Measurements from ENCODE around the gene CPNE4.

Gene CPNE4

DNA sequence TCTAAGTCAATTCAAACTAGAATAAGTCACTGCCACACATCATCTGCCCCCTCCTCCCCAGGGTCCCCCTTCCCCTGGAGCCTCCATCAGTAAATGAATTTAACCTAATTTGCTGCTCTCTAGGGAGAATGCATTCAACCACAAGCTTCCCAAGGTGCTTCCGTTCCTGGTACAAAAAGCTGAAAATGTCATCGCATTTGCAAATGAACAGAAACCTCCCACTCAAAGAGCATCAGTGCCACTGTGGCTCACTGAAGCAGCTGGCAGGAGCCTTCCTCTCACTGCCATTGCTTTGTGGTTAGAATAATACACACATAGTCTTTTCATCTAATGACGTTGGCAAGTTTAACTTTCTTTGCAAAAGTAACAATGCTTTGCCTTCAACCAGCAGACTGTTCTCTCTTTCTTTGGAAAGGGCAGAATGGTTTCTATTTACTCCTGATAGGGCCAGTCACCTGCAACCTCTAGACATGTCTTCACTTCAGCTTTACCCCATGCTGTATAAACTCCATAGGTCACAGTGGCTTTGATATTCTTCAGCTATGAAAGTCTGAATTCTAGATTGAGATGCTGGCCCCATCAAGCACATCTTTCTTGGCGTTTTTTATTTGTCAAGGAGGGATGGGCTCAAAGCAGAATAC, 238.1 kb downstream of the CPNE4 start:
- Histone ChIP-seq H3K4me1 (ENCODE audit: control insufficient read depth, insufficient read depth, low read length) (peaks cover under 1% of the 10 kb centered on the region), H3K4me3 (ENCODE audit: low read length) (no peak overlapping the region), H3K9ac (ENCODE audit: low read depth, low read length) (no peak overlapping the region), H3K27me3 (ENCODE audit: control insufficient read depth, insufficient read depth, low read length) (no peaks in the 10 kb centered on the region), H3K36me3 (ENCODE audit: insufficient read depth, low read length) (no peaks in the 10 kb centered on the region), H3K9me3 (replicated peaks; ENCODE audit: low read length) (no peaks in the 10 kb centered on the region), H3K4me2 (ENCODE audit: low read length) (no peak overlapping the region)

DNA sequence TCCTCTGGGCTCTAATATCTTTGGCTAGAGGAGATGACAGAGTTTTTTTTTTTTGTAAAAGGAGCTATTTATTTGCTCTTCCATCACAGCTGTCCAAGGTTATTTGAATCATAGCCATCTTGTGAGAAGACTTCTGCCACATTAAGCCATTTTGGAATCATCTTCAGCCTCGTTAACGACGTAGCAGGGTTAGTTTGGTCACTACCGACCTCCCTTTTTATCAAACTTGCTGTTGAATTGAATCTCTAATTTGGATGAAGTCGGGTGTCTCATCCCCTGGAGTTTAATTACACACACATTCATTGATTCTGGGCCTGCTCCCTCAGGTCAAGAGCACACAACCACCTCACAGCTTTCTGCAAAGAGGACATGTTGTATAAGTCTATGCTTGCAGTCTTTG, 238.7 kb downstream of the CPNE4 start:
- H3K9me3 ChIP-seq (replicated peaks; ENCODE audit: low read length) = no peaks in the 10 kb centered on the region
- H3K27me3 ChIP-seq (ENCODE audit: control insufficient read depth, insufficient read depth, low read length) = no peaks in the 10 kb centered on the region
- no peak overlapping the region for H3K9ac ChIP-seq (ENCODE audit: low read depth, low read length)
- peaks cover 6% of the 10 kb centered on the region for H3K4me1 ChIP-seq (ENCODE audit: control insufficient read depth, insufficient read depth, low read length)
- no peak overlapping the region for H3K4me3 ChIP-seq (ENCODE audit: low read length)
- H3K36me3 ChIP-seq (ENCODE audit: insufficient read depth, low read length) = no peaks in the 10 kb centered on the region
- no peak overlapping the region for H3K4me2 ChIP-seq (ENCODE audit: low read length)

DNA sequence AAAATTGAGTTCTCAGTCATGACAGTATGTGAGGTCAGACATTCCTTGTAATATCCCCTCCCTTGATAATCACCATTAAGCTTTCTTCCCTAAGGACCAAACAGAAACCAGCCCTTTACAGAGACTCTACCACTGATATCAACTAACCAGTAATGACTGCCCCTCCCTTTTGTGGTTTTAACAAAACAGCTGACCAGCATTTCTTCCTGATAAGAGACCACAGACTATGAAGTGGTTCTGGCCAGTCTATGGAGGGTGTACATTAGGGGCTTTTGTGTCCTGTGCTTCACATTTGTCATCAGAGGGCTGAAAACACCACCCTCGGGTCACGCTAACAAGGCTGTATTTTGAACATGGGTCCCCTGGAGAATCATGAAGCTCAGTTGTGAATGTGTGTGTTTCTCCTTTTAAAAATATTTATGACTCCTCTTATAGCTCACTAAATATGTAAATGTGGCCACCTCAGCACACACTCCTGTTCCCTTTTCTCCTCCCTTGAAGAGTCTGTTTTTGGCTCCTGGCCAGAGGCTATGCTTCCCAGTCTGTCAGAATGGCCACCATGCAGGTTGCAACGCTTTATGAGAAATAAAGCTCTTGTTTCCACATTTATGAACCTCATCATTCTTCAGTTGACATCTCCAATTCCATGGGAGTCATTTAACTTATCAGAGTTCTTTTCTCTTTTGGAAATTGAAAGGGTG, 239.3 kb downstream of the CPNE4 start:
- Histone ChIP-seq H3K9me3 (replicated peaks; ENCODE audit: low read length) (no peaks in the 10 kb centered on the region), H3K4me3 (ENCODE audit: low read length) (no peak overlapping the region), H3K4me2 (ENCODE audit: low read length) (no peak overlapping the region), H3K9ac (ENCODE audit: low read depth, low read length) (no peak overlapping the region), H3K27me3 (ENCODE audit: control insufficient read depth, insufficient read depth, low read length) (no peaks in the 10 kb centered on the region), H3K4me1 (ENCODE audit: control insufficient read depth, insufficient read depth, low read length) (peaks cover 6% of the 10 kb centered on the region), H3K36me3 (ENCODE audit: insufficient read depth, low read length) (no peaks in the 10 kb centered on the region)

DNA sequence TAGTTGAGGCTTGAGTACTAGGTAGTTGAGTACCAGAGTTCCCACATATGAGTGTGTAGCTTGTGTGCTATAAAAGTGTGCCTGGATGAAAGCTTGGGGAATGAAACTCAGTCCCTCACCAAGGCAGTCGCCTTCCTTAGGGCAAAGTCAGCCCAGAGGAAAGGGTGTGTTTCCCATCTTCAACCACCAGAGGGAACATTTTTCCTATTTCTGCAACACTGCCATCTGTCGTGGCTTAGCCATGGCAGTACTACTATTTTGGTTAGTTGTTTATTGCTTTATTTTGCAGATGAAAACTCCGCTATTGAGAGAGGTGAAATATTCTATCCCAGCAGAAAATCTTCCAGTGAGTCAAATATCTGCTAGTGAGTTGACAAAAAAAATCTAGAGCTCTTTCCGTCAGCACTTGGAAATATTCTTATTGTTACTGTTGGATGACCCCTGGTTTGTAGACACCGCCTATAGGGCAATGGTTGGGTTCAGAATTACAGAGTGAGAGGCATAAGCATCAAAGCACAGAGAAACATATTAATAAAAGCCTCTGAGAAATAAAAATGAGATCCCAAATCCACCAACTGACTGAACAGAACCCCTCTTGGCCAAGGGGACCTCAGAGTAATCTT, 239.9 kb downstream of the CPNE4 start:
- Histone ChIP-seq H3K36me3 (ENCODE audit: insufficient read depth, low read length) (no peaks in the 10 kb centered on the region), H3K27me3 (ENCODE audit: control insufficient read depth, insufficient read depth, low read length) (no peaks in the 10 kb centered on the region), H3K9ac (ENCODE audit: low read depth, low read length) (no peak overlapping the region), H3K4me1 (ENCODE audit: control insufficient read depth, insufficient read depth, low read length) (peaks cover 6% of the 10 kb centered on the region), H3K9me3 (replicated peaks; ENCODE audit: low read length) (no peaks in the 10 kb centered on the region), H3K4me2 (ENCODE audit: low read length) (no peak overlapping the region), H3K4me3 (ENCODE audit: low read length) (no peak overlapping the region)

DNA sequence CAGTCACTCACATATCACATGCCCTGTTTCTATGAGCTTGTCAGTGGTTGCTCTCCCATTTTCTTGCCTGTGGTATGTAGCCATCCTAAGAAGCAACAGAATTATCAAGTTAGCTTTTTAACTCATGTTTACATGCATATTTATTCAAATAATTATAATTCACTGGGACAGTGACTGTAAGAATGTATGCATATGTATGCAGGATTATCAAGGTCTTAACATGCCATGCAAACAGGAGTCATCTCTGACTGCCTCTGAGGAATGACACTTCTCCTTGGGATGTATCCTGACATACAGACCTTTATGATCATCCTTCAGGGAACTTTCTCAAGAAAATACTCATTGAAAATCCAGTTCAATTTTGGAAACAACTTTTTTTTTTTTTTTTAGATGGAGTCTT, 240.9 kb downstream of the CPNE4 start:
- Histone ChIP-seq H3K9ac (ENCODE audit: low read depth, low read length) (no peak overlapping the region), H3K36me3 (ENCODE audit: insufficient read depth, low read length) (no peaks in the 10 kb centered on the region), H3K4me3 (ENCODE audit: low read length) (no peak overlapping the region), H3K4me1 (ENCODE audit: control insufficient read depth, insufficient read depth, low read length) (peaks cover 6% of the 10 kb centered on the region), H3K9me3 (replicated peaks; ENCODE audit: low read length) (no peaks in the 10 kb centered on the region), H3K27me3 (ENCODE audit: control insufficient read depth, insufficient read depth, low read length) (no peaks in the 10 kb centered on the region), H3K4me2 (ENCODE audit: low read length) (no peak overlapping the region)

DNA sequence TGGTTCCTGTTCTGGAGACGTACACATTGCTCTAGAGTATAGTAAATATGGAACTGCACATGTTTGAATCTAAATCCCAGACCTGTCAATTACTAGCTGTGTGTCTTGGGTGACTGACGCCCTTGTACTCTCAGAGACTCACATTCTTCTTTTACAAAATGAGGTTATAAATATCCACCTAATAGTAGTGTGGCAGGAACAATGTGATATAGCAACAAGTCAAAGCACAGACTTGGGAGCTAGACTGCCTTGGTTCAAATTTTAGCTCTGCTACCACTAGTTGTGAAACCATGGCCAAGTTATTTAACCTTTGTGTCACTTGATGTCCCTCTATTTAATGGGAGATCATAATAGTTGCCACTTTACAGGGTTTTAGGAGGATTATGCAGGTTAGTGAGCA, 245.6 kb downstream of the CPNE4 start:
- Histone ChIP-seq H3K9ac (ENCODE audit: low read depth, low read length) (no peak overlapping the region), H3K4me1 (ENCODE audit: control insufficient read depth, insufficient read depth, low read length) (peaks cover 6% of the 10 kb centered on the region), H3K9me3 (replicated peaks; ENCODE audit: low read length) (no peaks in the 10 kb centered on the region), H3K27me3 (ENCODE audit: control insufficient read depth, insufficient read depth, low read length) (no peaks in the 10 kb centered on the region), H3K4me3 (ENCODE audit: low read length) (no peak overlapping the region), H3K36me3 (ENCODE audit: insufficient read depth, low read length) (no peaks in the 10 kb centered on the region), H3K4me2 (ENCODE audit: low read length) (no peak overlapping the region)

DNA sequence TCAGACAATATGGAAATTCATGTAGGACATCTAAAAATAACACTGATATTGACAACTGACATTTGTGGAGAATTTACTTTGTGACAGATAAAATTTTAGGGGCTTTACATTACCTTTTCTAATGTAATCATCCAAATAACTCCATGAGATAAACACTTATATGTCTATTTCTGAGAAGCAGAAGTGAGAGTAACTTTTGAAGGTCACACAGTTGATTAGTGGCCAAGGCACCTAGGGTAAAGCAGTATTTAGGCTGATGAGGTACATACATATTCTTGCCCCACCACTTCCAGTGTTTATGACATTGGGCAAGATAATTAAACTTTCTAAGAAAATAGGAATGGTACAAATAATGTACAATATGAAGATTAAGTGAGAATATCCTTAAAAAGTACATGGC, 248.4 kb downstream of the CPNE4 start:
- Histone ChIP-seq H3K27me3 (ENCODE audit: control insufficient read depth, insufficient read depth, low read length) (no peaks in the 10 kb centered on the region), H3K9ac (ENCODE audit: low read depth, low read length) (no peak overlapping the region), H3K4me3 (ENCODE audit: low read length) (no peak overlapping the region), H3K4me2 (ENCODE audit: low read length) (no peak overlapping the region), H3K4me1 (ENCODE audit: control insufficient read depth, insufficient read depth, low read length) (peaks cover 3% of the 10 kb centered on the region), H3K9me3 (replicated peaks; ENCODE audit: low read length) (no peaks in the 10 kb centered on the region), H3K36me3 (ENCODE audit: insufficient read depth, low read length) (no peaks in the 10 kb centered on the region)

DNA sequence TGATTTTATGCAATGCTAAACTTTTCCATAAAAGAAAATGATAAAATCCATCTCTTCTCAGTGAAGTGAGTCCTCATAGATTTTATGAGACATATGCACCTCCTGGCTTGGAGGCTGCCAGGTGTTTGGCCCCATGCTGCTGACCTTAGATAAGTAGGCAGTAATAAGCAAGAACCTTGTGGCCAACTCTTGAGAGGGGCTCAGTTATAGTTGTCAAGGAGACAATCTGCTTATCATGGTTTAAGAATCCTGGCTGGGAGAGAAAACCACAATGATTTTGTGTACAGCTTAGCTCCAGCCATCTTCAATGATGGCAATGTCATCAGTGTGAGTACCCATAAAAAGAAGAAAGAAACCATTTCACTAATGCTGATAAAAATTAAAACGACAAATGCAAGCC, 252.1 kb downstream of the CPNE4 start:
- Histone ChIP-seq H3K4me1 (ENCODE audit: control insufficient read depth, insufficient read depth, low read length) (no peaks in the 10 kb centered on the region), H3K36me3 (ENCODE audit: insufficient read depth, low read length) (no peaks in the 10 kb centered on the region), H3K9ac (ENCODE audit: low read depth, low read length) (no peak overlapping the region)

DNA sequence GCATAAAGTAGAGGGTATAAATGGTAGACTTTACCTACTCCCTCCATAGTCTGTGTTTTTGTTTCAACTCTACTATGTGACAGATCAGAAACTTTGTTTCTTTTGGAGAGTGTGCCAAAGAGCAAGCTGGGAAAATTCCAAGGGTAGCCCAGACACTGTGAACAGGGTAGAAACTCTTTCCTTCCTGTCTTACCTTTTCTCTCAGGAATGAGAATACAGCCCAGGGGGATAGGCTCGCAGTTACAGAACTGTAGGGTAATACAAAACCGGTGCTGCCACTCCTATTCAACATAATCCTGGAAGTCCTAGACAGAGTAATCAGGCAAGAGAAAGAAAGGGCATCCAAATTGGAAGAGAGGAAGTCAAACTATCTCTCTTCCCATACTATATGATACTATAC, 256.3 kb downstream of the CPNE4 start:
- no peak overlapping the region for H3K4me3 ChIP-seq (ENCODE audit: low read length)
- H3K36me3 ChIP-seq (ENCODE audit: insufficient read depth, low read length) = no peaks in the 10 kb centered on the region
- H3K4me1 ChIP-seq (ENCODE audit: control insufficient read depth, insufficient read depth, low read length) = no peaks in the 10 kb centered on the region
- H3K4me2 ChIP-seq (ENCODE audit: low read length) = no peak overlapping the region
- H3K27me3 ChIP-seq (ENCODE audit: control insufficient read depth, insufficient read depth, low read length) = no peaks in the 10 kb centered on the region
- H3K9ac ChIP-seq (ENCODE audit: low read depth, low read length) = no peak overlapping the region
- no peaks in the 10 kb centered on the region for H3K9me3 ChIP-seq (replicated peaks; ENCODE audit: low read length)

More for the DNA sequence above, 252.1 kb downstream of the CPNE4 start:
- H3K9me3 ChIP-seq (replicated peaks; ENCODE audit: low read length) = no peaks in the 10 kb centered on the region
- no peak overlapping the region for H3K4me2 ChIP-seq (ENCODE audit: low read length)
- H3K4me3 ChIP-seq (ENCODE audit: low read length) = no peak overlapping the region
- no peaks in the 10 kb centered on the region for H3K27me3 ChIP-seq (ENCODE audit: control insufficient read depth, insufficient read depth, low read length)

DNA sequence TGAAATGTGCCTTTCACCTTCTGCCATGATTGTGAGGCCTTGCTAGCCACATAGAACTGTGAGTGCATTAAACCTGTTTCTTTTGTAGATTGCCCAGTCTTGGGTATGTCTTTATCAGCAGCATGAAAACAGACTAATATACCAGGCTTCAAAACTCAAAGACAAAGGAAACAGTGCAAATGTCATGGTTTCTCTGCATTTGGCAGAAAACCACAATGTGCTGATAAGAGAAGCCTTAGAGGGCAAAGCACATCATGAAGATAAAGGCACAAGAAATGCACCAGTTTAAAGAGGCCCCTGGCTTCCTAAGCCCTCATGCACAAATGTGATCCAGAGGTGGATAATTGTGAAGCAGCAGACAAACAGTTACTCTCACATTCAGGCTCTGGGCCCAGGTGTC, 259.2 kb downstream of the CPNE4 start:
- Histone ChIP-seq H3K9me3 (replicated peaks; ENCODE audit: low read length) (no peaks in the 10 kb centered on the region), H3K4me3 (ENCODE audit: low read length) (no peak overlapping the region), H3K9ac (ENCODE audit: low read depth, low read length) (no peak overlapping the region), H3K4me1 (ENCODE audit: control insufficient read depth, insufficient read depth, low read length) (no peaks in the 10 kb centered on the region), H3K27me3 (ENCODE audit: control insufficient read depth, insufficient read depth, low read length) (no peaks in the 10 kb centered on the region), H3K36me3 (ENCODE audit: insufficient read depth, low read length) (no peaks in the 10 kb centered on the region), H3K4me2 (ENCODE audit: low read length) (no peak overlapping the region)

DNA sequence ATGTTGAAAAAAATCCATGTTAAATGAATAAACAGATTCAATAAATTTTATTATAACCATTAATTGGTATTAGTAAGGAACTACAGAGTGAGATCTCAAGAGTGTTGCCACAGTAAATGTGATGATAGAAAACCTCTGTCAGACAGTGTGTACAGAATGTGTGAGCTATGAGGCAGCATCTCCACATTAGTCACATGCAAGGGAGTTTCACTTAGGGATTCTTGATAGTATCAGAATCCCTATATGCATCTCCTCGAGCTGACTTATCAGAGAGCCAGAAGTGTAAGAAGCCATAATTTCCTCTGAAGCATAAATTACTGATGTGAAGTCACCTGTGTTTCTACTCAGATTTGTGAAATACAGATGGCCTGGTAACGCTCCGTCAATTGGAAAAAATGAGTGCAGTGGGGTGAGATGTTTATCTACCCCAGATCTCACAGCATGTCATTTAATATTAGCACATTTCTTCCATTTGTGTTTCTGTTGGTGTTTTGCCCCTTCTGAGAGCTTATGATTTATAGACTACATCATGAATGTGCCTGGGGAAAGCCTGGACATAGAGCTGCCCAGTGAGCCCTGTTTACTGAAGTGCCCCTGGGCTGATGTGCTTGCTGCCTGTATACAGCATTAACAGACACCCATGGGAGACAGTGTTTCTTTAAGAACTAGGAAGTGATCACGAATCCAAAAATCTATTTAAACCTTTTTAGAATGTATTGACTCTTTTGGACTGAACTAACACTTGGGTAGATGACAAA, 262.4 kb downstream of the CPNE4 start:
- Histone ChIP-seq H3K27me3 (ENCODE audit: control insufficient read depth, insufficient read depth, low read length) (no peaks in the 10 kb centered on the region), H3K4me1 (ENCODE audit: control insufficient read depth, insufficient read depth, low read length) (no peaks in the 10 kb centered on the region), H3K4me2 (ENCODE audit: low read length) (no peak overlapping the region)

More for the DNA sequence above, 262.4 kb downstream of the CPNE4 start:
- H3K9ac ChIP-seq (ENCODE audit: low read depth, low read length) = no peak overlapping the region
- no peaks in the 10 kb centered on the region for H3K9me3 ChIP-seq (replicated peaks; ENCODE audit: low read length)
- H3K4me3 ChIP-seq (ENCODE audit: low read length) = no peak overlapping the region
- no peaks in the 10 kb centered on the region for H3K36me3 ChIP-seq (ENCODE audit: insufficient read depth, low read length)

Data from skeletal muscle satellite cell (primary cell).